ENCODE data around the gene ARHGEF26.
"Not testable (repeated sequence)": the region's sequence is repeated elsewhere in the genome, so short reads cannot be mapped to it uniquely, and the experiment has no call there.

Gene ARHGEF26

GRCh38 chr3:154120961-154121700, at the start of gene ARHGEF26:
Gene ARHGEF26, plus strand, starts transcription at chr3:154121390. Its CDS starts 603 bp downstream, at chr3:154121993.
- DNase-seq (ENCODE audit: insufficient read length, low spot score) (peak; percentile 58), FAIRE-seq (no peak)
- TF ChIP-seq POLR2A (IDR thresholded peaks at IDR 0.05; ENCODE audit: low read depth, low read length), result 0 out of 2 replicates have a peak, but pooled peaks have one; percentile 29

GRCh38 chr3:154074966-154075365, 46.2 kb upstream of the ARHGEF26 start:
- no peak for DNase-seq (ENCODE audit: insufficient read length, low spot score)
- no peak for FAIRE-seq
- TF ChIP-seq POLR2A (IDR thresholded peaks at IDR 0.05; ENCODE audit: low read depth, low read length), result no peak

- no peak for TF ChIP-seq POLR2A (IDR thresholded peaks at IDR 0.05; ENCODE audit: low read depth, low read length)
- no peak for FAIRE-seq
These were observed 42.5 kb upstream of the ARHGEF26 start for GRCh38 chr3:154078672-154079071.

GRCh38 chr3:154081305-154081704, 39.9 kb upstream of the ARHGEF26 start:
- no peak for DNase-seq (ENCODE audit: insufficient read length, low spot score)
- no peak for TF ChIP-seq POLR2A (IDR thresholded peaks at IDR 0.05; ENCODE audit: low read depth, low read length)
- FAIRE-seq, result no peak

More at GRCh38 chr3:154078672-154079071, 42.5 kb upstream of the ARHGEF26 start:
- no peak for DNase-seq (ENCODE audit: insufficient read length, low spot score)

GRCh38 chr3:154085071-154085470, 36.1 kb upstream of the ARHGEF26 start:
- no peak for TF ChIP-seq POLR2A (IDR thresholded peaks at IDR 0.05; ENCODE audit: low read depth, low read length)
- DNase-seq (ENCODE audit: insufficient read length, low spot score) (no peak), FAIRE-seq (no peak)

GRCh38 chr3:154085799-154086198, 35.4 kb upstream of the ARHGEF26 start:
- DNase-seq (ENCODE audit: insufficient read length, low spot score) (no peak), FAIRE-seq (no peak)
- TF ChIP-seq POLR2A (IDR thresholded peaks at IDR 0.05; ENCODE audit: low read depth, low read length), result no peak

- FAIRE-seq (no peak), DNase-seq (ENCODE audit: insufficient read length, low spot score) (no peak)
- no peak for TF ChIP-seq POLR2A (IDR thresholded peaks at IDR 0.05; ENCODE audit: low read depth, low read length)
These were observed 34.9 kb upstream of the ARHGEF26 start for GRCh38 chr3:154086286-154086685.

- FAIRE-seq; DNase-seq (ENCODE audit: insufficient read length, low spot score): not testable (repeated sequence)
These were observed 33.3 kb upstream of the ARHGEF26 start for GRCh38 chr3:154087756-154088480.

GRCh38 chr3:154089421-154090420, 31.5 kb upstream of the ARHGEF26 start:
- TF ChIP-seq POLR2A (IDR thresholded peaks at IDR 0.05; ENCODE audit: low read depth, low read length), result no peak
- no peak for DNase-seq (ENCODE audit: insufficient read length, low spot score)
- no peak for FAIRE-seq

GRCh38 chr3:154094051-154094450, 27.1 kb upstream of the ARHGEF26 start:
- no peak for TF ChIP-seq POLR2A (IDR thresholded peaks at IDR 0.05; ENCODE audit: low read depth, low read length)

GRCh38 chr3:154095832-154096421, 25.3 kb upstream of the ARHGEF26 start:
- no peak for TF ChIP-seq POLR2A (IDR thresholded peaks at IDR 0.05; ENCODE audit: low read depth, low read length)
- FAIRE-seq (no peak), DNase-seq (ENCODE audit: insufficient read length, low spot score) (no peak)

More at GRCh38 chr3:154094051-154094450, 27.1 kb upstream of the ARHGEF26 start:
- DNase-seq (ENCODE audit: insufficient read length, low spot score) (no peak), FAIRE-seq (no peak)

- DNase-seq (ENCODE audit: insufficient read length, low spot score) (no peak), FAIRE-seq (no peak)
- no peak for TF ChIP-seq POLR2A (IDR thresholded peaks at IDR 0.05; ENCODE audit: low read depth, low read length)
These were observed 22.8 kb upstream of the ARHGEF26 start for GRCh38 chr3:154098376-154098775.

GRCh38 chr3:154100556-154100955, 20.6 kb upstream of the ARHGEF26 start:
- DNase-seq (ENCODE audit: insufficient read length, low spot score), result no peak
- TF ChIP-seq POLR2A (IDR thresholded peaks at IDR 0.05; ENCODE audit: low read depth, low read length), result no peak
- no peak for FAIRE-seq
